Activated naive CD4-positive, alpha-beta T cell treated with anti-CD3 and anti-CD28 coated beads, Interleukin-2, amount 50 U/mL, for 72 hours (primary cell): ENCODE data around the gene NOM1. TPM values are rescaled to one million over a fixed set of nuclear protein-coding genes. Genes with fewer than 3 reads are reported as not detected.

ENCODE experiments used
- ATAC-seq, 2 donors: fragments of 150-1000 bp; cut with Tn5 transposase; 2 replicates each; pipeline ENCODE4 v1.10.0; 2021; ENCODE audit warnings: mild to moderate bottlenecking in 2 of 2, moderate library complexity in 2 of 2
- DNase-seq, 2 donors: peaks; one replicate each; pipeline ENCODE4 v3.0.0; 2021 to 2022; ENCODE audit warnings: low spot score in 2 of 2
- H3K27ac Mint-ChIP-seq, 2 donors: one replicate each; pipeline ENCODE4 v1.8.0; 2022; ENCODE audit warnings: mild to moderate bottlenecking in 2 of 2, mixed read lengths in 2 of 2
- H3K36me3 Mint-ChIP-seq, 2 donors: one replicate each; pipeline ENCODE4 v1.8.0; 2022; ENCODE audit warnings: mixed read lengths in 2 of 2
- H3K9me3 Mint-ChIP-seq, 2 donors: one replicate each; pipeline ENCODE4 v1.8.0; 2022; ENCODE audit warnings: mixed read lengths in 2 of 2
- total RNA-seq, 2 donors: library from RNA; stranded (reverse); gene quantifications; one replicate each; pipeline ENCODE4 v1.2.3, GENCODE V29; 2022

NOM1 gene
- total RNA-seq, 2 donors from 2014 or later: 29.2 to 45.2 TPM

DNA sequence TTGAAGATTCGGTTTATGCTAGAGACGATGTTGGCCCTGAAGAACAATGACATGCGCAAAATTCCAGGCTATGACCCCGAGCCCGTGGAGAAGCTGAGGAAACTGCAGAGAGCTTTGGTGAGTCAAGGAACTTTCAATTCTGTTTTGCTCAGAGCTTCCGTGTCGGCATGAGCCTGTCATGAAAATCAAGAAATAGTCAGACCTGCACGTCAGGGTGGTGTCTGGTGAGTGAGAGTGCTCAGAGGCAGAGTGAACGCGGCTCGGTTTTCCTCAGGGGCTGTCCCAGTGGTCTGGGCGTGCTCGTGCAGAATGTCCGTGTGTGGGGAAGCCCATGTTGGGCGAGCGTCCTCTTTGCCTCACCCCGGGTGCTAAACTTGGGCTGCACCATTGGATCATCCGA, 12.6 kb downstream of the NOM1 start:
- Mint-ChIP-seq H3K9me3 (no peaks in the 10 kb centered on the region), H3K27ac (peak overlapping the region in 1 of 2 donors; percentile 60), H3K36me3 (peaks cover 40 to 43% of the 10 kb centered on the region in 2 donors)
- DNase-seq (no peak), ATAC-seq (no peak)

DNA sequence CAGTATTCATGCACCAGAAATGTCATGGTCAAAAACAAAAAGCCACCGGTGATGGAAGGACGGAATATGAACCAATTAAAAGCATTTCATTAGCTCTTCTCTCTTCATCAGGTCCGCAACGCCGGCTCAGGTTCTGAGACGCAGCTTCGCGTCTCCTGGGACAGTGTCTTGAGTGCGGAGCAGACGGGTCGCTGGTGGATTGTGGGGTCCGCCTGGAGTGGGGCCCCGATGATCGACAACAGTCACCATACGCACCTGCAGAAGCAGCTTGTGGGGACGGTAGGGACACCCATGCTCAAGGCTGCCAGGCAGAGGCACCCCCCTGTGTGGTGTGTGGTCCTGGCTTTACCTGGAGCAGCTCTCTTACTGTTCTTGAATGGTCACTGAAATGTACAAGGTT, 13.4 kb downstream of the NOM1 start:
- H3K36me3 Mint-ChIP-seq: peaks cover 40 to 43% of the 10 kb centered on the region in 2 donors
- DNase-seq: no peak
- ATAC-seq: no peak
- H3K9me3 Mint-ChIP-seq: no peaks in the 10 kb centered on the region
- H3K27ac Mint-ChIP-seq: no peak overlapping the region

DNA sequence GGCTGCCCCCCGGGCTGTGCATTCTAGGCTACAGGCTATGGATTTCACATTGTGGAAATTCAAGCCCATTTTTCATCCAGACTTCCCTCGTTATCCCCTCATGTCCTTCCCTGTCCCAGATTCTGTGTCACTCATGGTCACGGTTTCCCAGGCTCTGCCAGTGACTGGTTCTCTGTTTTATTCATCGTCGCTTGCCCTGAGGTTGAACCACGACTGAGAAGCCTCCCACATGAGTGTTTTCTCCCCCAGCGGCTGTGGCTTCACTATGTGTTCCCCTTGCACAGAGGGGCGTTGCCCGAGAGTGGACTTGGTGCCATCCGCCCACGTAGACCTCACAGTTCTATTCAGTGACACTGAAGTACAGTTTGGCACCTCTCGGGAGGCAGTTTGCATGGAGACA, 14.0 kb downstream of the NOM1 start:
- DNase-seq (no peak), ATAC-seq (no peak)
- Mint-ChIP-seq H3K36me3 (peaks cover 34 to 43% of the 10 kb centered on the region in 2 donors), H3K27ac (no peak overlapping the region), H3K9me3 (no peaks in the 10 kb centered on the region)

DNA sequence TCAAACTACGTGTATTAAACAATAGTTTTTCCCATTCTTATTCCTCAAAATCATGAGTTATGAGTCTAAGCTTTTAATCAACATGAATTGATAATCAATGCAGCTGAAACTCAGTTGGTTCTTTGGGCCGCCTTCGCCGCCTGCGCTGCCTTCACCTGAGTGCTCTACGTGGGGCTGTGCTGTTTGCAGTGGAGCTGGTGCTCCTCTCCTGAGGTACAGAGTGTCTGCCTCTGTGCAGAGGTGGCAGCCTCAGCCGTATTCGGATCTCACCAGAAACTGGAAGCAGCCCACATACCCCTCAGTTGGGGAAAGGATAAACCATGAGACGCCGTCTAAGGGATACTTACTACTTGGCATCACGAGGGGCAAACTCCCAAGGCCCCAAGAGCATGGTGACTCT, 15.5 kb downstream of the NOM1 start:
- DNase-seq (no peak), ATAC-seq (no peak)
- H3K9me3 Mint-ChIP-seq: no peaks in the 10 kb centered on the region
- peaks cover 32 to 37% of the 10 kb centered on the region in 2 donors for H3K36me3 Mint-ChIP-seq
- no peak overlapping the region for H3K27ac Mint-ChIP-seq

DNA sequence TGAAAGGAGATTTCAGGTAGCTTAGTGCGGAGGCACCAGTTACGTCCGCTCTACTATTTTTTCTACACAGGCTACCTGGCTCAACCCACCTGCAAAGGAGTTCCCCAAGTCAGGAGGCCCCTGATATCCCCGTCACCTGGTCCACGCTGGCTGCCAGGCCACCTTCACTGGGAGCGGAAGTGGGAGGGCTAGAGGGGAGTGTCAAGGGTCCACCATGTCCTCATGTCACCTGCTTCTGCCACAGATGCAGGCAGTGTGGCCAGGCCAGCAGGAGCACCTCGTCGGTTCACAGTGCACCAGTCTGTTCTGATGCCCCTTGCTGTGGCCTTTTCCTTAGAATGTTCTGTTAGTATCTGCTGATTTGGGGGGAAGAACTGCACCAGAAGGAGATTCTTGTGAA, 16.9 kb downstream of the NOM1 start:
- Mint-ChIP-seq H3K36me3 (peaks cover 21 to 23% of the 10 kb centered on the region in 2 donors), H3K27ac (no peak overlapping the region), H3K9me3 (no peaks in the 10 kb centered on the region)
- DNase-seq (no peak), ATAC-seq (no peak)

DNA sequence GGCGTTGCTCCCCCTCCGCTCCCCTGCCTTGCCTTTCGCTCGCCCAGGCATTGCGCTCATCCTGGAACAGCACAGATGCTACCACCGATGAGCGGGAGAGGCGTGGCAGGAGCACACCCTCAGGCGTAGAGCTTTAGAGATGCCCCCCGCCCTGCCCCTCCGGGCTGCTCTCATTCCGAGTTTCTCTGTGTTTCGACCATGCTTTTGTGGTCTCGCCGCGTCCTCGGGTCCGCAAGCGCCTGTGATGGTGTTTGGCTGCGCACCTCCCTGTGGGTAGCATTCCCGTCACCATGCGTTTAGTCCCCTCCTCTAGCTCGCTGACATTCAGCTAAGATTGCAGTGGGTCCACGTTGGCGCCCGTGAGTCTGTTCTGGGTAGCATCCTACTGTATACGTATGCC, 18.7 kb downstream of the NOM1 start:
- Mint-ChIP-seq H3K27ac (peak overlapping the region in 1 of 2 donors; percentile 50), H3K9me3 (no peaks in the 10 kb centered on the region), H3K36me3 (peaks cover 8 to 10% of the 10 kb centered on the region in 2 donors)
- DNase-seq (no peak), ATAC-seq (no peak)

DNA sequence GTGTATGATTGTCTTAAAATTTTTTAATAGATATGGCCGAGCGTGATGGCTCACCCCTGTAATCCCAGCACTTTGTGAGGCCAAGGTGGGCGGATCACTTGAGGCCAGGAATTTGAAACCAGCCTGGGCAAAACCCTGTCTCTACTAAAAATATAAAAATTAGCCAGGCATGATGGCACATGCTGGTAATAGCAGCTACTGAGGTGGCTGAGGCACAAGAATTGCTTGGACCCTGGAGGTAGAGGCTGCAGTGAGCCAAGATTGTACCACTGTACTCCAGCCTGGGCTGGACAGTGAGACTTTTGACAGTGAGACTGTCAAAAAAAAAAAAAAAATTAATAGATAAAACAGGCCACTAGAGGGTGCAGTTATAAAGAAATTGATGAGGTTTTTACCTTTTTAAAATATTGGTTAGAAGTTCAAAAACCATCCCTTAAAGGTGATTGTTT, 20.5 kb downstream of the NOM1 start:
- H3K36me3 Mint-ChIP-seq: peaks cover 0 to 7% of the 10 kb centered on the region in 2 donors
- H3K27ac Mint-ChIP-seq: peak overlapping the region in 1 of 2 donors; percentile 1

DNA sequence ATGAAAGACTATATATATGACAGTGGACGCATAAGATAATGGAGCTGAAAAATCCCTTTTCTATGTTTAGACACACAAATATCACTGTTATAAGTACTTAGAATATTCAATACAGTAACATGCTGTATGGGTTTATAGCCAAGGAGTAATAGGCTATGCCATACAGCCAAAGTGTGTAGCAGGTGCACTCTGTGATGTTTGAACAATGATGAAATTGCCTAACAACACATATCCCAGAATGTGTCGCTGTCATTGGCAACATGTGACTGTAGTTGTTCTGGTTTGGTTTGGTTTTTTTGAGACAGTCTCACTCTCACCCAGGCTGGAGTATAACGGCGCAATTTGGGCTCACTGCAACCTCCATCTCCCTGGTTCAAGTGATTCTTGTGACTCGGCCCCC, 26.1 kb downstream of the NOM1 start:
- no peak overlapping the region for H3K27ac Mint-ChIP-seq
- DNase-seq (no peak), ATAC-seq (no peak)
- peaks cover 5 to 7% of the 10 kb centered on the region in 2 donors for H3K9me3 Mint-ChIP-seq
- H3K36me3 Mint-ChIP-seq: peaks cover 10 to 43% of the 10 kb centered on the region in 2 donors

More for the DNA sequence above, 20.5 kb downstream of the NOM1 start:
- no peaks in the 10 kb centered on the region for H3K9me3 Mint-ChIP-seq
- DNase-seq (no peak), ATAC-seq (peak in 1 of 2 donors; percentile 46)

DNA sequence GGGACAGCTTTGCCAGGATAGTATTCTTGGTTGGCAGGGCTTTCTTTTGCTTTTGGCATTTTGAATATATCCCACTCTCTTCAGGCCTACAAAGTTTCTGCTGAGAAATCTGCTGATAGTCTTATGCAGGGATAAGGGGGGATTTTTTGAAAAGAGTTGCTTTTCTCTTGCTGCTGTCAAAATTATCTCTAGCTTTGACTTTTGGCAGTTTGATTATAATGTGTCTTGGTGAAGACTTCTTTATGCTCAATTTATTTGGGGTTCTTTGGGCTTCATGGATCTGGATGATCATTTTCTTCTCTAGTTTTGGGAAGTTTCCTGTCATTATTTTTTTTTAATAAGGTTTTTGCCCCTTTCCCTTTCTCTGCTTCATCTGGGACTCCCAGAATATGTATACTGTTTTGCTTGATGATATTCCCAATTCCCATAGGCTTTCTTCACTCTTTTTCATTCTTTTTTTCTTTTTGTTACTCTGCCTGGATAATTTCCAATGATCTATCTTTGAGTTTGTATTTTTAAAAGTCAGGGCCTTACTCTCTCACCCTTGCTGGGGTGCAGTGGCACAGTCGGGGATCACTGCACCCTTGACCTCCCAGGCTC, 29.6 kb downstream of the NOM1 start:
- Mint-ChIP-seq H3K36me3 (peaks cover 14 to 50% of the 10 kb centered on the region in 2 donors), H3K27ac (peak overlapping the region in 1 of 2 donors; percentile 94), H3K9me3 (peaks cover 5 to 7% of the 10 kb centered on the region in 2 donors)
- ATAC-seq: no peak
- DNase-seq: no peak

GRCh38 chr7:156979711-156980110, 30.2 kb downstream of the NOM1 start:
- peaks cover 14 to 46% of the 10 kb centered on the region in 2 donors for H3K36me3 Mint-ChIP-seq
- no peak for ATAC-seq
- peaks cover 5 to 7% of the 10 kb centered on the region in 2 donors for H3K9me3 Mint-ChIP-seq
- no peak overlapping the region for H3K27ac Mint-ChIP-seq
- no peak for DNase-seq

GRCh38 chr7:156984174-156984891, 34.8 kb downstream of the NOM1 start:
- Mint-ChIP-seq H3K36me3 (peaks cover 8 to 14% of the 10 kb centered on the region in 2 donors), H3K27ac (no peak overlapping the region), H3K9me3 (peaks cover 0 to 2% of the 10 kb centered on the region in 2 donors)
- ATAC-seq (no peak), DNase-seq (no peak)

- no peak overlapping the region for H3K27ac Mint-ChIP-seq
- DNase-seq (no peak), ATAC-seq (peak in 1 of 2 donors; percentile 28)
- peaks cover 4 to 7% of the 10 kb centered on the region in 2 donors for H3K36me3 Mint-ChIP-seq
- no peaks in the 10 kb centered on the region for H3K9me3 Mint-ChIP-seq
Measured at GRCh38 chr7:156985101-156985992, 35.8 kb downstream of the NOM1 start.

GRCh38 chr7:156986378-156986777, 36.9 kb downstream of the NOM1 start:
- Mint-ChIP-seq H3K9me3 (no peaks in the 10 kb centered on the region), H3K27ac (peak overlapping the region in 1 of 2 donors; percentile 36), H3K36me3 (peaks cover 4 to 6% of the 10 kb centered on the region in 2 donors)
- ATAC-seq: no peak
- no peak for DNase-seq

DNA sequence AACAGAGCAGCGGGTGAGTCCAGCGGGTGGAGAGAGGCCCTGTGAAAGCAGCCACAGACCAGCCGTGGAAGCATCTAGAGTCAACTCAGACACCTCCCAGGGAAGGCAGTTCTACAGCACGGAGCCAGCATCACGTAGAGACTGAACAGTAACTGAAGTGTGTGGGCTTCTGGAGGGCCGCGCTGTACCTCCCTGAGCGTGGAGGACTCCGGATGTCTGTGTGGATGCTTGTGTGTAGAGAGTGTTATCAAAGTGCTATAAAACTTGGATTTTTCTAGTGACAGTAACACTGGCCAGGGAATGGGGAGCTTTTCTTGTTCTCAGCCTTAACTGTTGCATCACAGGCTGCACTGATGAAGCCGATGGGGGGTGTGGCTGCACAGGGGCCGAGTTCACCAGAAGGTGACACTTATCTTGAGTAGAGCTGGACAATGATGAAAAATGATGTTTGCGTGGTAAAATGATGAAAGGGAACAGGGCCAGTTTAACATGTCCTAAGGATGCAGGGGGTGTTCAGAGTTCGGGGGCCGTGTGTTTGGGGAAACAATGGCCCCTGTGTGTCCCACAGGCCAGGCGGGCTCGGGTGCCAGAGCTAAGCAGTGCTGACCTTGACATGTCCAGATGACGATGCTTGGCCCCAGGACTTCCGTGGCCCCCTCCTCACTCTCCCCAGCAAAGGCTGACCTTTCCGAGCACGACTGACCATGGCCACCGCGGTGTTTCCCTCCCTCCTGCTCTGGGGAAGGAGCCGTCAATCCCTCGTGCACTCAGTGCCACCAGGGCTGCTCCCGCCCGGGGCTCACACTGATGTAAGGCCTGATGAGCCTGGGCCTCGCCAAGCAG, 39.1 kb downstream of the NOM1 start:
- DNase-seq (no peak), ATAC-seq (no peak)
- H3K27ac Mint-ChIP-seq: no peak overlapping the region

GRCh38 chr7:156989766-156990535, 40.4 kb downstream of the NOM1 start:
- no peak for DNase-seq
- no peak for ATAC-seq
- Mint-ChIP-seq H3K36me3 (no peaks in the 10 kb centered on the region), H3K9me3 (no peaks in the 10 kb centered on the region), H3K27ac (no peak overlapping the region)

More for the DNA sequence above, 39.1 kb downstream of the NOM1 start:
- H3K9me3 Mint-ChIP-seq: no peaks in the 10 kb centered on the region
- no peaks in the 10 kb centered on the region for H3K36me3 Mint-ChIP-seq
